Prostate gland (tissue), 2 donors: ENCODE results near the gene DUSP1. TPM values are rescaled to one million over a fixed set of nuclear protein-coding genes. Genes with fewer than 3 reads are reported as not detected.

Experiments used
- DNase-seq: peaks from one replicate; pipeline ENCODE4 v3.0.0-alpha.2; 2019; ENCODE audit warnings: low spot score
- H3K27ac ChIP-seq, 2 donors: fragments of 200-600 bp; sonication (generic); 2 replicates each; pipeline ENCODE4 v1.5.1; 2017 to 2019
- H3K27me3 ChIP-seq: fragments of 200-600 bp; sonication (generic); replicated peaks from 2 replicates; pipeline ENCODE4 v1.5.1; 2019; ENCODE audit not compliant: insufficient read depth
- H3K36me3 ChIP-seq, 2 donors: fragments of 200-600 bp; sonication (generic); 1 replicate in 1 of 2; 2 replicates in 1 of 2; pipeline versions ENCODE4 v1.5.1 to v1.8.1; 2017 to 2019
- H3K4me1 ChIP-seq: fragments of 200-600 bp; sonication (generic); replicated peaks from 2 replicates; pipeline ENCODE4 v1.5.1; 2019
- H3K4me3 ChIP-seq, 2 donors: fragments of 200-600 bp; sonication (generic); 2 replicates each; pipeline ENCODE4 v1.5.1; 2017 to 2019
- H3K9me3 ChIP-seq: fragments of 200-600 bp; sonication (generic); 2 replicates; pipeline ENCODE4 v1.5.1; 2017
- CTCF ChIP-seq, 4 experiments: fragments of 200-600 bp in 2 of 4; fragments of 450-650 bp in 2 of 4; sonication (generic) in 2 of 4; IDR thresholded peaks; 1 replicate in 3 of 4; 2 replicates in 1 of 4; pipeline ENCODE4 v1.5.1; 2016 to 2019; ENCODE audit warnings: antibody characterized with exemption in 4 of 4, mild to moderate bottlenecking in 2 of 4, moderate library complexity in 2 of 4
- POLR2A ChIP-seq: fragments of 450-650 bp; IDR thresholded peaks from one replicate; pipeline ENCODE4 v1.6.1; 2016; ENCODE audit warnings: antibody characterized with exemption, mild to moderate bottlenecking
- POLR2AphosphoS5 ChIP-seq: sonication (generic); formaldehyde crosslinking; IDR thresholded peaks from one replicate; pipeline ENCODE4 v1.6.1; 2017; ENCODE audit warnings: antibody characterized with exemption
- WGBS: methylation state at CpG from one replicate; pipeline ENCODE4 v1.1.5; 2018; 5-methylcytosine and 5-hydroxymethylcytosine counted together
- intact Hi-C: fragments of 100-400 bp; cut with DNase I; formaldehyde crosslinking; loops from one replicate; pipeline ENCODE4 v1.14.2; 2022
- total RNA-seq, 2 donors: library from RNA; depleted of rRNA; stranded (reverse); fragments of >200 nt; gene quantifications; one replicate each; pipeline ENCODE4 v1.1.0, GENCODE V29; 2016

The DUSP1 gene
- total RNA-seq, 2 donors from 2014 or later: 559 to 659 TPM

- Histone ChIP-seq H3K36me3 (no peaks in the 10 kb centered on the region), H3K27me3 (no peaks in the 10 kb centered on the region), H3K27ac (no peak overlapping the region), H3K4me1 (no peaks in the 10 kb centered on the region), H3K9me3 (no peaks in the 10 kb centered on the region), H3K4me3 (no peak overlapping the region)
- no peak for DNase-seq
- TF ChIP-seq POLR2A (no peak), POLR2AphosphoS5 (no peak), CTCF (IDR thresholded peaks at IDR 0.05) (no peak)
- intact Hi-C loops: no loop called here
- 91% methylated on average over 13 of the region's 13 CpGs for WGBS
Measured at GRCh38 chr5:172792701-172793570, 21.9 kb upstream of the DUSP1 start.

- no peaks in the 10 kb centered on the region for H3K36me3 ChIP-seq
- no peak for DNase-seq
- no peak overlapping the region for H3K4me3 ChIP-seq
- WGBS: 88% methylated on average over 10 of the region's 10 CpGs
- TF ChIP-seq POLR2A: no peak
- no peak for TF ChIP-seq POLR2AphosphoS5
- TF ChIP-seq CTCF (IDR thresholded peaks at IDR 0.05): no peak
- H3K9me3 ChIP-seq: no peaks in the 10 kb centered on the region
- no peak overlapping the region for H3K27ac ChIP-seq
- intact Hi-C loops: no loop called here
- no peaks in the 10 kb centered on the region for H3K27me3 ChIP-seq
- H3K4me1 ChIP-seq: no peaks in the 10 kb centered on the region
Measured at GRCh38 chr5:172791726-172792445, 20.9 kb upstream of the DUSP1 start.

GRCh38 chr5:172791286-172791685 is 20.3 kb upstream of the DUSP1 start:
- Histone ChIP-seq H3K27me3 (no peaks in the 10 kb centered on the region), H3K27ac (no peak overlapping the region), H3K4me1 (no peaks in the 10 kb centered on the region), H3K4me3 (no peak overlapping the region), H3K36me3 (no peaks in the 10 kb centered on the region), H3K9me3 (no peaks in the 10 kb centered on the region)
- TF ChIP-seq POLR2AphosphoS5: no peak
- no peak for TF ChIP-seq POLR2A
- TF ChIP-seq CTCF (IDR thresholded peaks at IDR 0.05): no peak
- no peak for DNase-seq
- intact Hi-C loops: no loop called here
- 74% methylated on average over 5 of the region's 6 CpGs for WGBS

GRCh38 chr5:172790496-172790889 is 19.5 kb upstream of the DUSP1 start:
- H3K27me3 ChIP-seq: no peaks in the 10 kb centered on the region
- no peaks in the 10 kb centered on the region for H3K36me3 ChIP-seq
- no peak overlapping the region for H3K27ac ChIP-seq
- WGBS: 74% methylated on average over 5 of the region's 5 CpGs
- H3K4me3 ChIP-seq: no peak overlapping the region
- TF ChIP-seq POLR2AphosphoS5 (no peak), POLR2A (no peak), CTCF (IDR thresholded peaks at IDR 0.05) (no peak)
- no peaks in the 10 kb centered on the region for H3K4me1 ChIP-seq
- intact Hi-C loops: no loop called here
- DNase-seq: no peak
- no peaks in the 10 kb centered on the region for H3K9me3 ChIP-seq
